ENCODE data around the gene TPCN2. TPM values are rescaled to one million over a fixed set of nuclear protein-coding genes. Genes with fewer than 3 reads are reported as not detected.

The TPCN2 gene
- total RNA-seq, 3 donors from 2014 or later, result 5.8 to 8.4 (median 7.1) TPM

DNA sequence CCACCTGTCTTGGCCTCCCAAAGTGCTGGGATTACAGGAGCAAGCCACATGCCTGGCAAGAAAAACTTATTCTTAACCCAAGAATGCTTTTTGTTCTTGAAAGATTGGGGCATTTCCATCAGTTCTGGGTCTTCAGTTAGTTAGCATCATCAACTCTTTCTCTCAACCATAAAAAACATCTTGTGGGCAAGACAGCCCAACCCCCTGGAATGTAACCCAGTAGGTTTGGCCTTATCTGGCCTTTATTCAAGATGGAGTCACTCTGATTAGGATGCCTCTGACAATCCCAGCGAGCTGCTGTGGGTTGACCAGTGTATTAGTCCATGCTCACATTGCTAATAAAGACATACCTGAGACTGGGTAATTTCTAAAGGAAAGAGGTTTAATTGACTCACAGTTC is 9.2 kb upstream of the TPCN2 start:
- DNase-seq, result no peak
- peaks cover 3% of the 10 kb centered on the region for H3K27me3 Mint-ChIP-seq (ENCODE audit: low read depth)
- H3K4me3 Mint-ChIP-seq, result no peak overlapping the region
- no peak for ATAC-seq
- no peaks in the 10 kb centered on the region for H3K36me3 Mint-ChIP-seq (ENCODE audit: insufficient read depth)
- H3K9me3 Mint-ChIP-seq, result no peaks in the 10 kb centered on the region
- peaks cover 2% of the 10 kb centered on the region for H3K4me1 Mint-ChIP-seq (ENCODE audit: low read depth)

DNA sequence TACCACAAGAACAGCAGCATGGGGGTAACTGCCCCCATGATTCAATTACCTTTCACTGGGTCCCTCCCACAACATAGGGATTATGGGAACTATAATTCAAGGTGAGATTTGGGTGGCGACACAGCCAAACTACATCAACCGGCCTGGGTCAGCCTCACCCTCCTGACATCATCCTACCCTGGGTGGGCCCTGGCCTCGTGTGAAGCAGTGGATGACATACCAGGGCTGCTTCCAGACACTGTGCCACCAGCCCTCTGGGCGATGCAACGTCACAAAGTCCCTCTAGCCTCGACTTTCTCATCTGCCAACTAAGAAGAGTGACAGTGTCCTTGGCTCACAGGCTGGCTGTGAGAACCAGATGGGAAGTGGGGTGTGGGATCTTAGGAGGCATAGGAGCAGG is 8.7 kb upstream of the TPCN2 start:
- peaks cover 3% of the 10 kb centered on the region for H3K27me3 Mint-ChIP-seq (ENCODE audit: low read depth)
- H3K4me3 Mint-ChIP-seq, result no peak overlapping the region
- DNase-seq (no peak), ATAC-seq (no peak)
- H3K4me1 Mint-ChIP-seq (ENCODE audit: low read depth), result peaks cover 2% of the 10 kb centered on the region
- H3K9me3 Mint-ChIP-seq, result no peaks in the 10 kb centered on the region
- no peaks in the 10 kb centered on the region for H3K36me3 Mint-ChIP-seq (ENCODE audit: insufficient read depth)

DNA sequence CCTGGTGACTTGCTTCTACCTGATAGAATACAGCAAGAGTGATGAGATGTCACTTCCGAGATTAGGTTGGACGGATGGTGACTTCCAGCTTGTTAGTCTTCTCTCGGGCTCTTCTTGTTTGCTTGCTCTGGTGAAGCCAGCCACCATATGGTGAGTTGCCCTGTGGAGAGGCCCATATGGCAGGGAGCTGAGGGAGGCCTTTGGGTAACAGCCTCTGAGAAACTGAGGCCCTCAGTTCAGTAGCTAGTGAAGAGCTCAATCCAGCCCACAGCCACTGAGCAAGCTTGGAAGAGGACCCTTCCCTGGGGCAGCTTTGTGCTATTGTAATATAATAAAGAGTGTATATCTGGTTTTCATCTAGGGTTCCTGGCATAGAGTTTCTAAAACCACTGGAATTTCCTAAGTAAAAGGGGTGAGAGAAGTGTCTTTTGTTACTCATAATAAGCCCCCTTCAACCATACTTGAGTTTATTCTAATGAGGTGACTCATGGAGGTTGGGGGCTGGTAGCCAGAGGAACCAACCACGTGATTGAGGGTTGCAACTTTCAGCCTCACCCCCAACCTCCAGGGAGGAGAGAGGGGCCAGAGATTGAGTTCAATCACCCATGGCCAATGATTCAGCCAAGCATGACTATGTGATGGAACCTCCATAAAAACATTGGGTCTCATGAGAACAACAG is 8.0 kb upstream of the TPCN2 start:
- Mint-ChIP-seq H3K4me1 (ENCODE audit: low read depth) (peaks cover 2% of the 10 kb centered on the region), H3K27me3 (ENCODE audit: low read depth) (peaks cover 3% of the 10 kb centered on the region), H3K9me3 (no peaks in the 10 kb centered on the region), H3K36me3 (ENCODE audit: insufficient read depth) (no peaks in the 10 kb centered on the region), H3K4me3 (no peak overlapping the region)
- ATAC-seq, result peak; percentile 88 to 89
- no peak for DNase-seq

DNA sequence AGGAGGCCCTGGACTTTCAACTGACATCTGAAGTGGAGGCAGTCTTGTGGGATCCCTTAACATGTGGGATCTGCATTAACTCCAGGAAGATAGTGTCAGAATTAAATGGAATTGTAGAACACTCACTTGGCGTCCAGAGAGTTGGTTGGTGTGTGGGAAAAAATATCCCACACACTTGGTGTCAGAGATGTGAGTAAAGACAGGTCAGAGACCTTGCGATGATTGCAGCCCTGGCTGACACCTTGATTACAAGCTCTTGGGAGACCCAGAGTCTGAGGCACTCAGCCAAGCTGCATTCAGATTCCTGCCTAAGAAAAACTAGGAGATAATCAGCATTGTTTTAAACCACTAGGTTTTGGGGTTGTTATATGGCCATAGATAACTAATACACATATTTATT is 7.2 kb upstream of the TPCN2 start:
- H3K4me1 Mint-ChIP-seq (ENCODE audit: low read depth), result peaks cover 2% of the 10 kb centered on the region
- peaks cover 3% of the 10 kb centered on the region for H3K27me3 Mint-ChIP-seq (ENCODE audit: low read depth)
- H3K9me3 Mint-ChIP-seq, result no peaks in the 10 kb centered on the region
- DNase-seq (no peak), ATAC-seq (no peak)
- H3K4me3 Mint-ChIP-seq, result no peak overlapping the region
- H3K36me3 Mint-ChIP-seq (ENCODE audit: insufficient read depth), result no peaks in the 10 kb centered on the region

DNA sequence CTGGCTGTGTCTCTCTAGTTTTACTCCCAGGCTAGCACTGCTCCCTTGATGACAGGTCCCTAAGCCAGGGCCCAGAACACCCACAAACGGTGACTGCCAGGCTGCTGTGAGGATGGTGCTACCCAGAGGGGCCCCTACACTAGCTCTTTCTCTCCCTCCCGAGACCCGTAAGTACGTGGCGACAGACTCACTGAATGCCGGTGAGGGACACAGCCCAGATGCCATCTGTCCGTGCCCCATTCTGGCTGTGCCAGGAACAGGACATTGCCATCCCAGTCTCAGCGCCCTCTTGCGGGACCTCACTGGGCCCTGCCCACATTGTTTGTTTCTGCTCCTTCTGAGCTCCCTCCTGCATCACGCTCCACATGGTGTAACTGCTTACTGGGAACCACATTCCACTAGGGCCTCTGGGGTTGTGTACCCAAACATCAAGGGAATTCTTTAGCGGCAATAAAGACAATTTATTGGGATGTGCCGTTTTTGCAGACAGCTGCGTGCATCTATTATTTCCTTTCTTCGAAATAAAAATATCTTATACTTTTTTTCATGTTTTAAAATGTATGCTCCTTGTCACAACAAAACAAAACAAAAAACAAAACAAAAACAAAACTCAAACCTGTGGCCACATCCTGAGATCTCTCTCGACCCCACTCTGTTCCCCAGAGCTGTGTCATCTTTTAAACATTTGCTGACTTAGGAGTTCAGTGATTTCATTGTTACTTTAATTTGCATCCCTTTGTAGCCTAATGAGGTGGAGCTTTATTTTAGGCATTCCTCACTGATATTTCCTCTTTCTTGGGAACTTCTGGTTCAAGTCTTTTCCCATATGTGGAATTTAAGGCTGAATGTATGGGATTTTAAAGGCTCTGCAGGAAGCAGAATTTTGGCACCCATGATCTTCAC is 4.4 kb upstream of the TPCN2 start:
- peaks cover 3% of the 10 kb centered on the region for H3K27me3 Mint-ChIP-seq (ENCODE audit: low read depth)
- H3K36me3 Mint-ChIP-seq (ENCODE audit: insufficient read depth), result no peaks in the 10 kb centered on the region
- ATAC-seq (no peak), DNase-seq (no peak)
- H3K4me1 Mint-ChIP-seq (ENCODE audit: low read depth), result peaks cover 2% of the 10 kb centered on the region
- H3K9me3 Mint-ChIP-seq, result no peaks in the 10 kb centered on the region
- H3K4me3 Mint-ChIP-seq, result no peak overlapping the region

DNA sequence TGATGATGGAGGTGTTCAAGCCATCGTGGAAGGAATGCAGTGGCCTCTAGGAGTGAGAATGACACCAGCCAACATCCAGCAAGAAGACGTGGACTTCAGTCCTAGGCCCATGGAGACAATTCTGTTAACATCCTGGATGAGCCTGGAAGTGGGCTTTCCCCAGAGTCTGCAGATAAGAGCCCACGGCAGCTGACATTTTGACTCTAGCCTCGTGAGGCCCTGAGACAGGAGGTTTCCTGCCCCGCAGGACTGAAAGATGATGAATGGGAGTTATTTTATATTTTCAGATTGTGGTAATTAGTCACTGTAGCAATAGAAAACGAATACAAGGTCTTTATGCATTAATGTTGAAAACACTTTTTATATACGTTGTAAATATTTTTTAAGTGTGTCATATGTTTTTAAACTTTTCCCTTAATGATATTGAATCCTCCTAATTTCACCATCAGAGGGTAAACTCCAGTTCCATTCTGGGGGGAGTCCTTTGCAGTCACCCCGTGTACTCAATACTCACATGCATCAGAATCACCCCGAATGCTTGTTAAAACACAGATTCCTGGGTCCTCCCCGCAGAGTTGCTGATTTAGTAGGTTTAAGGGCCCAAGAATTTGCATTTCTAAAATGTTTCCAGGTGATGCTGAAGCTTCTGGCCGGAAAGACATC is 570 bp upstream of the TPCN2 start:
- ATAC-seq, result peak; percentile 3 to 5
- Mint-ChIP-seq H3K4me3 (peak overlapping the region; percentile 77), H3K36me3 (ENCODE audit: insufficient read depth) (no peaks in the 10 kb centered on the region), H3K9me3 (no peaks in the 10 kb centered on the region), H3K4me1 (ENCODE audit: low read depth) (peaks cover 22% of the 10 kb centered on the region), H3K27me3 (ENCODE audit: low read depth) (peaks cover 3% of the 10 kb centered on the region)
- no peak for DNase-seq

DNA sequence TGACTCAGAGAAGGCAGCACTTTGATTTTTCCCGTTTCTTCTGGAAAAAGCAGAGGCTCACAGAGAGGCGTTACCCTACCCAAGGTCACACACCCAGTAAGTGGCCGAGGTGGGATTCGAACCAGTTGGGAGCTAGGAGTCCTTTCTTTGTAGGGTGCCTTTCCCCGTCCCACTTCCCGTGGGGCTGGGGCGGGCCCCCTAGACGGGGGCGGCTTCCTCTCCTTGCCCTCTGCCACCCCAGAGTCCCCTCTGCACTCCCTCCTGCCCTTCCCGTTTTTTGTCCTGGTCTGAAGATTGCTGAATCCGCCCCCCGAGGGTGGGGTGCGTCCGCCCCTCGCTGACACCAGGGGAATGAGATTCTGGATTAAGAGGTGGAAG is 747 bp downstream of the TPCN2 start:
- no peaks in the 10 kb centered on the region for H3K27me3 Mint-ChIP-seq (ENCODE audit: low read depth)
- ATAC-seq, result no peak

DNA sequence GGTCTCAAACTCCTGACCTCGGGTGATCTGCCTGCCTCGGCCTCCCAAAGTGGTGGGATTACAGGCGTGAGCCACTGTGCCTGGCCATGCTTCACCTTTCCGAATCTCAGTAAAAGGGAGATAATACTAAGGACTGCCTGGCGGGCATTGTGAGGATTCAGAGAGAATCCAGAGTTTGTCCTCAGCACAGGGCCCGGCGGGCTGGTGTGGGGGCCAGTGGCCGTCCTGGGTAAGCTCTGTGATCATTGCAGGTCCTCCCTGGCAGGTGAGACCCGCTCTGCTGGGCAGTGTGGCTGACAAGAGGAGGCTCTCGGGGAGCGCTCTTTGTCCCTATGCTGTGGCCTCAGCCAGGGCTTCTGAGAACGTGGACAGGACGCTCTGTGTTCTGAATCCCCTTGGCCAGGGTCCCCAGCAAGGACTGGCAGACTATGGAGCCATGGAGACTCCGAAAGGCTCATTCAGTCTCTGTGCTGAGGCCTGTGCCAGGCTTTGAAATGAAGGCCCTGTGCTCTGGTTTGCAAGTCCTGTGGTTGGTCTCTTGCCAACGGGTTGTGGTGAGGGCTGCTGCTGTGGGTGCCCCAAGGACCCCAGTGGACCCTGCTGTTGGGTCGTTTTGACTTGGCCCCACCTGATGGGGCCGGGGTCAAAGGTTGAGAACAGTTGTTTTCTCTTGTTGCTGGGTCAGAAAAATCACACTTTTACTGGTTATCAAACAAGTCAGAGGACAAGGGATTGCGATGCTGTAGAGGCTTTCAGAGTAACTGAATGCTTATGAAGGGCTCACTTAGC is 2.1 kb downstream of the TPCN2 start:
- ATAC-seq (no peak), DNase-seq (no peak)
- H3K27me3 Mint-ChIP-seq (ENCODE audit: low read depth), result no peaks in the 10 kb centered on the region
- H3K9me3 Mint-ChIP-seq, result no peaks in the 10 kb centered on the region
- H3K4me1 Mint-ChIP-seq (ENCODE audit: low read depth), result peaks cover 25% of the 10 kb centered on the region
- H3K36me3 Mint-ChIP-seq (ENCODE audit: insufficient read depth), result peaks cover 1% of the 10 kb centered on the region
- peak overlapping the region; percentile 80 for H3K4me3 Mint-ChIP-seq

More for the DNA sequence above, 747 bp downstream of the TPCN2 start:
- H3K4me1 Mint-ChIP-seq (ENCODE audit: low read depth), result peaks cover 22% of the 10 kb centered on the region
- DNase-seq, result no peak
- peaks cover 1% of the 10 kb centered on the region for H3K36me3 Mint-ChIP-seq (ENCODE audit: insufficient read depth)
- no peaks in the 10 kb centered on the region for H3K9me3 Mint-ChIP-seq
- H3K4me3 Mint-ChIP-seq, result peak overlapping the region; percentile 80

DNA sequence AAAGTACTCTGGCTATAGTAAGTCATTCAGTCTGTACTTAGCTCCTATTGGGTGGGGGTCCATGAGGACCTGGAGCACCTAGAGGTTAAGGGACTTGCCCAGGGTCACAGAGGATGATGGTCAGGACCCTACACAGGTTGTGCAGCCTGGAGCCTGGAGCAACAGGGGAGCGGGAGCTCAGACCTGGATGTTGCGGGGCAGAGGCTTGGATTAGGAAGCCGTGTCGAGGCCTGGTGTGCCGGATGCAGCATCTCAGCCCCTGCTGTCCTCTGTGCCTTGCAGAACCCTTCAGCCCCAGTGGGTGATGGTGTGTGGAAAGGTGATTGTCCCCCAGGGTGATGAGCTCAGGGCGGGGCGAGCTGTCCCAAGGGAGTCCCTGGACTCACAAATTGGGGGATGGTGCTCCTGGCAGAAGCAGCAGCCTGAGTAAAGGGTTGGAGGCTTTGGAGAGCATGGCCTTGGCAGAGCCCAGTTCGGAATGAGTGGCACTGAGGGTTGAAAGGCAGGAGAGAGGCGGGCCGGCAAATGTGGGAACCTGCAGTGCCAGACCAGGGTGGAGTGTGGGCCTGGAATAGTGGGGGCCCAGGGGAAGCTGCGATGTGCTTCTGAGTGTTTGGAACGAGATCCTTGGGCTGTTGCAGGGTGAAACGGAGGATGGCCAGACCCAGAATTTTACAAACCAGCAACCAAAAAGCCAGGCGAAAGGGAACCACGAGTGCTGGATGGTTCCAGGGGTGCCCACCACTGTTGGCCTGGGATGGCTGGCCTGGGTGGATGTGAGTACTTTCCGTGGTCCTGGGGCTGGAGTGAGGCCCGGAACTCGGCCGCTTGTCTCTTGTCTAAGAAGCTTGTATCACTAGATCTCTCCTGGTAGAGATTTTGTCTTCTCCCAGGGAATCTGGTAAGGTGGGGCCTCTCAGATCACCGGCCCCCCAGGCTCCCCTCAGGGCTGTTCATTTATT is 2.9 kb downstream of the TPCN2 start:
- Mint-ChIP-seq H3K9me3 (no peaks in the 10 kb centered on the region), H3K4me3 (no peak overlapping the region), H3K36me3 (ENCODE audit: insufficient read depth) (peaks cover 1% of the 10 kb centered on the region), H3K4me1 (ENCODE audit: low read depth) (peaks cover 29% of the 10 kb centered on the region), H3K27me3 (ENCODE audit: low read depth) (no peaks in the 10 kb centered on the region)
- DNase-seq (no peak), ATAC-seq (no peak)

DNA sequence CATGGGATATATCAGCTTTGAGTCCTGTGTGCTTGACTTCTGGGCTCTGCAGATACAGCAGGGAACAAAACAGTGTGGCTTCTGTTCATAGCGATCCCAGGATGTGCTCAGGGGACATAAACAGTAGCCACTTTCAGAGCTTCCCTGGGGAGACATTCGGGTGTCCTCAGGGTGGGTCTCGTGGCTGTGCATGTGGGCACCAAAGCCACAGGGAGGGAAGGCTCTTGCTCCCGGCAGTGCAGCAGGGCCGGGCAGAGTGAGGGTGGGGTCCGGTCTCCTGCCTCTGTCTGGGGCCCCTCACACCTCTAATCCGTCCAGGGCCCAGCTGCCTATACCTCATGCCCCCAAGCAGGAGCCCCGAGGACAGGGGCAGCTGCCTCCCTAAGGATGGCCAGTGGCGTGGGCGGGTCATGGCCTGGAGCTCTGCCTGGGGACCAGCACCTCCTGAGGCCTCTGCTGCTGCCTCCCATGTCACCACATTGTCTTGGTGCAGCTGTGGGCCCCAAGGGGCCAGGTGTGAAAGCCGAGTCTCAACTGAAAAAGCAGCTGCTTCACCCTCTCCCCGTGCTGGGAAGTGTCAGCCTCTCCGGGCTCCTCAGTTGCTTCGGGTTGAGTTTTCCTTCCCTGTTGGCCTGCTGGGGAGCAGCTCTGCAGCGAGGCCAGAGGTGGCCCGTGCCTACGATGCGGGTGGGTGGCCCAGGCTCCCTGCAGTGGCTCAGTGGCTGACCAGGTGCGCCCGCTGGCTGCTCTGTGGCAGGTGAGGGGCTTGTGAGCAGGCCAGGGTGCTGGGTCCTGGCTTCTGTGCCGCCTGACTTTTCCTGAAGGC is 3.8 kb downstream of the TPCN2 start:
- no peak for ATAC-seq
- H3K9me3 Mint-ChIP-seq, result no peaks in the 10 kb centered on the region
- no peak for DNase-seq
- peaks cover 1% of the 10 kb centered on the region for H3K36me3 Mint-ChIP-seq (ENCODE audit: insufficient read depth)
- H3K4me1 Mint-ChIP-seq (ENCODE audit: low read depth), result peaks cover 29% of the 10 kb centered on the region
- H3K27me3 Mint-ChIP-seq (ENCODE audit: low read depth), result no peaks in the 10 kb centered on the region
- H3K4me3 Mint-ChIP-seq, result no peak overlapping the region

DNA sequence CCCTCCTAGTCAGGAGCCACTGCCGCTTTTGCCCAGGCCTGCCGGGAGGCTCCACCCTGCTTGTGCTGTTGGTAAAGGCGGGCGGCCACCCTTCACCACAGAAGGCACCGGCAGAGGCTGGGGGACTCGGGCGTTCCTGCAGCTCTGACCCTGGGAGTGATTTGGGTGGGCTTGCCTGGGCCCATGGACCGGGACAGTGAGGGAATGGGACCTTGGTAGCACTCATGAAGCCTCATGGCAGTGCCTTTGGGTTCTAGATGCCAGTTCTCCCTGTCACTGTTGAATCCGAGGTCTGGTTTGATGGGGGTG is 4.4 kb downstream of the TPCN2 start:
- no peaks in the 10 kb centered on the region for H3K27me3 Mint-ChIP-seq (ENCODE audit: low read depth)
- DNase-seq (no peak), ATAC-seq (no peak)
- H3K36me3 Mint-ChIP-seq (ENCODE audit: insufficient read depth), result peaks cover 1% of the 10 kb centered on the region
- no peaks in the 10 kb centered on the region for H3K9me3 Mint-ChIP-seq
- H3K4me1 Mint-ChIP-seq (ENCODE audit: low read depth), result peaks cover 29% of the 10 kb centered on the region
- H3K4me3 Mint-ChIP-seq, result no peak overlapping the region

DNA sequence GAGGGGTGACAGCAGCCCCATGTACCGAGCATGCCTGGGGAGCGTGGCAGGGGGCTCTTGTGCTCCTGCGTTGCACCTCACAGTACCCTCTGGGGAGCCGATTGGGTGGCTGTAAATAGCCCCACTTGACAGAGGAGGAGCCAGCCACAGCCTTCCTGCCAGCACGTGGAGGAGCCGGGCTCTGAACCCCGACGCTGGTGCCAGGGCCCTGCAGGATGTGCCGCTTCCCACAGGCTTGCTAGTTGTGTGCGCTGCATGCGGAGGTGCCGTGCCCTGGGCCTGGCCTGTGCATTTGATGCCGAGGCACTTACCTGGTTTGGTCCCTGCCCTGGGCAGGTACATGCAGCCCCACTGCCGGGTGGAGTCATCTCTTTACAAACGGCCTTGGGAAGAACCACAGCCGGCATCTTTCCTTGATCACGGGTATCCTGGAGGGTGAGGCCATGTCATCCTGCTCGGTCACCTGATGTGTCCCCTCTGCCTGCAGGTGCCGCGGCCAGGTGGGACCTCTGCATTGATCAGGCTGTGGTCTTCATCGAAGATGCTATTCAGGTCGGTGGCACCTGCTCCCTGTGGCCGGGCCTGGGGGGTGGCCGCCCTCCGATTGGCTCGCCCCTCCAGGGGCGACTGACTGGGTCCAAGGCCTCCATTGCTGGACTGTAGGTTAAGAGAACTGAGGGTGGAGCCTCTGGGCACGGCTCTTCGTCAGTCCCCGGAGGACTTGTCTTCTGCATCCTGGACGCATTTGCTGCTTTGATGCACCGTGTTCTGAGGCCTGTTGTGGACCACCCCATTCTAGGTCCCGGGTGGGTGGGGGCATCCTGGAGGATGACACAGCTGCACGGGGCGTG is 5.0 kb downstream of the TPCN2 start:
- DNase-seq (no peak), ATAC-seq (no peak)
- Mint-ChIP-seq H3K9me3 (no peaks in the 10 kb centered on the region), H3K36me3 (ENCODE audit: insufficient read depth) (peaks cover 1% of the 10 kb centered on the region), H3K4me3 (no peak overlapping the region), H3K27me3 (ENCODE audit: low read depth) (no peaks in the 10 kb centered on the region), H3K4me1 (ENCODE audit: low read depth) (peaks cover 29% of the 10 kb centered on the region)

Measured in activated T-cell treated with anti-CD3 and anti-CD28 coated beads, Interleukin-2, amount 50 U/mL, for 4 hours (primary cell).